Spinal cord (tissue), 10 donors: ENCODE data around the gene IL24. TPM values are rescaled to one million over a fixed set of nuclear protein-coding genes. Genes with fewer than 3 reads are reported as not detected.
"Not testable (repeated sequence)": the region's sequence is repeated elsewhere in the genome, so short reads cannot be mapped to it uniquely, and the experiment has no call there.

Experiments used
- DNase-seq, 6 donors: peaks; one replicate each; pipeline versions ENCODE4 v3.0.0 to v3.0.0-alpha.2; 2013 to 2015; ENCODE audit warnings: low spot score in 6 of 6, low read depth in 4 of 6
- H3K27ac ChIP-seq: one replicate; pipeline ENCODE4 v1.5.1; 2013; ENCODE audit warnings: low read depth, low read length, control low read depth
- H3K27me3 ChIP-seq: one replicate; pipeline ENCODE4 v1.6.1; 2013; ENCODE audit warnings: low read length; ENCODE audit not compliant: control insufficient read depth, insufficient read depth
- H3K36me3 ChIP-seq: one replicate; pipeline ENCODE4 v1.6.1; 2013; ENCODE audit warnings: low read length; ENCODE audit not compliant: control insufficient read depth, insufficient read depth
- H3K4me1 ChIP-seq: one replicate; pipeline ENCODE4 v1.6.1; 2013; ENCODE audit warnings: low read length; ENCODE audit not compliant: control insufficient read depth, insufficient read depth
- H3K4me3 ChIP-seq: one replicate; pipeline ENCODE4 v1.5.1; 2013; ENCODE audit warnings: low read depth, low read length, control low read depth
- H3K9me3 ChIP-seq: one replicate; pipeline ENCODE4 v1.6.1; 2013; ENCODE audit warnings: low read length; ENCODE audit not compliant: control insufficient read depth, insufficient read depth
- WGBS: methylation state at CpG from one replicate; pipeline ENCODE4 v1.1.5; 2013; ENCODE audit warnings: missing lambda C conversion rate; ENCODE audit not compliant: insufficient coverage; 5-methylcytosine and 5-hydroxymethylcytosine counted together
- polyA plus RNA-seq, 2 donors: library from polyadenylated mRNA; unstranded; fragments of 120-200 nt; gene quantifications; one replicate each; pipeline ENCODE4 v1.2.1, GENCODE V29; 2013; ENCODE audit not compliant: insufficient read length in 2 of 2
- total RNA-seq, 2 donors: library from RNA; depleted of rRNA in 1 of 2; stranded (reverse); fragments of 120-200 nt in 1 of 2; fragments of >200 nt in 1 of 2; gene quantifications; one replicate each; pipeline versions ENCODE4 v1.2.3 to v1.2.4, GENCODE V29; 2013 to 2014
- donor health status: healthy.

The IL24 gene
- total and polyA plus RNA-seq, 4 donors = 0.29 to 0.52 TPM; not detected in 2

DNA sequence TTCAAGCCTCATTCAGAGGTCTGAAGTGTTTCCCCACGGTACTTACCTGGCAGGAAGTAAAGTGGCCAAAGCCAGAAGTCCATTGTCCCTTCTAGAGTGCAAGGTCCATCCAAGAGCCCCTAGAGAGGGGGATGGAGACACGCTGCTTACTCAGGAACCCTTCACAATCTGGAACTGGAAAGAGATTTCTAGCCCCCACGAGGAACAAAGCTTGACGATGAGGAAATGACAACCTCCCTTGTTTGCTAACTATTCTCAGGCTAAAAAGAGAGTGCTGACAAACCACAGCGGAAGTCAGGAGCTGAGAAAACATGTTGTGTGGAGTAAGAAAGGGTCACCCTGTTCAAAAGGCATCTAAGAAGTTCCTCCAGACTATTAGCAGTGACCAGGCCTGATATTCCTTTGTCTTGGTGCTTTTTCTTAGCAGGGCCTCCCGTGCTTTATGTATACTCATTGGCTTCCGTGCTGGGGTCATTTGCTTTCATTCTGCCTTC lies 24.6 kb downstream of the IL24 start, which contains the start of gene FCMR:
Gene FCMR (minus strand): TSS at position 170 of the 494 bp plus-strand sequence. CDS start 87 bp downstream, at position 83.
- DNase-seq = no peak
- 53% methylated on average over 4 of the region's 7 CpGs for WGBS
- peak within 1 kb of the TSS; percentile 17 for H3K27ac ChIP-seq
- no peaks in the 10 kb centered on the region for H3K4me1 ChIP-seq
- H3K27me3 ChIP-seq = no peaks in the 10 kb centered on the region
- no peaks in the 10 kb centered on the region for H3K36me3 ChIP-seq
- H3K4me3 ChIP-seq = no peak within 1 kb of the TSS
- H3K9me3 ChIP-seq = no peaks in the 10 kb centered on the region

GRCh38 chr1:206922524-206922923 lies 25.3 kb downstream of the IL24 start:
- WGBS = 88% methylated on average over 1 of the region's 1 CpG

GRCh38 chr1:206923009-206923960 lies 26.0 kb downstream of the IL24 start:
- 80% methylated on average over 9 of the region's 12 CpGs for WGBS

More at GRCh38 chr1:206922524-206922923, 25.3 kb downstream of the IL24 start:
- Histone ChIP-seq H3K4me1 (no peaks in the 10 kb centered on the region), H3K27me3 (no peaks in the 10 kb centered on the region), H3K36me3 (no peaks in the 10 kb centered on the region), H3K27ac (peak overlapping the region; percentile 17), H3K4me3 (no peak overlapping the region), H3K9me3 (no peaks in the 10 kb centered on the region)
- DNase-seq = no peak

GRCh38 chr1:206923961-206924557 lies 26.8 kb downstream of the IL24 start:
- H3K27ac ChIP-seq, H3K9me3 ChIP-seq, H3K27me3 ChIP-seq, H3K36me3 ChIP-seq, H3K4me3 ChIP-seq, DNase-seq, H3K4me1 ChIP-seq: not testable (repeated sequence)
- WGBS = 80% methylated on average over 3 of the region's 4 CpGs

More at GRCh38 chr1:206923009-206923960, 26.0 kb downstream of the IL24 start:
- H3K4me3 ChIP-seq = no peak overlapping the region
- DNase-seq = no peak
- no peak overlapping the region for H3K27ac ChIP-seq
- no peaks in the 10 kb centered on the region for H3K4me1 ChIP-seq
- no peaks in the 10 kb centered on the region for H3K36me3 ChIP-seq
- no peaks in the 10 kb centered on the region for H3K27me3 ChIP-seq
- no peaks in the 10 kb centered on the region for H3K9me3 ChIP-seq

DNA sequence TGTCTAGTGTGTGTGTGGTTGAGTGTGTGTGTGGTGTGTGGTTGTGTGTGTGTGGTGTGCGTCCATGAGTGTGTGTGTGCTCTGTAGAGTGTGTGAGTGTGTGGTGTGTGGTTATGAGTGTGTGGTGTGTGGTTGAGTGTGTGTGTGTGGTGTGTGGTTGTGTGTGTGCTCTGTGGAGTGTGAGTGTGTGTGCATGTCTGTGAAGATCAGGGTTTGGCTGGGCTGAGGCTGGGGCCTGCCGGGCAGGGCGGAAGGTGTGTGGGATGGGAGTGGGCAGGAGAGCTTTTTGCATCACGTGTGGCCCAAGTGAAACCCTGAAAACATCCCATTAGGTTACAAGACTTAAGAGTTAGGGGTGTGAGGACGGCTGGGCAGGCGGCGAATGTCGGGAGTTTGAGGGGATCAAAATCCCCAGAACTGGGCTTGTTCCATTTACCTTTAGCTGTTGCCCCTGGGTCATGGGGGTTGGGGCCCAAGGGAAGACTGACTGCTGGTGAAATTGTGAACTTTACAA lies 27.4 kb downstream of the IL24 start:
- H3K36me3 ChIP-seq = no peaks in the 10 kb centered on the region
- WGBS = 73% methylated on average over 8 of the region's 8 CpGs
- no peaks in the 10 kb centered on the region for H3K9me3 ChIP-seq
- no peaks in the 10 kb centered on the region for H3K4me1 ChIP-seq
- no peak overlapping the region for H3K27ac ChIP-seq
- H3K4me3 ChIP-seq = no peak overlapping the region
- DNase-seq = no peak
- H3K27me3 ChIP-seq = no peaks in the 10 kb centered on the region

DNA sequence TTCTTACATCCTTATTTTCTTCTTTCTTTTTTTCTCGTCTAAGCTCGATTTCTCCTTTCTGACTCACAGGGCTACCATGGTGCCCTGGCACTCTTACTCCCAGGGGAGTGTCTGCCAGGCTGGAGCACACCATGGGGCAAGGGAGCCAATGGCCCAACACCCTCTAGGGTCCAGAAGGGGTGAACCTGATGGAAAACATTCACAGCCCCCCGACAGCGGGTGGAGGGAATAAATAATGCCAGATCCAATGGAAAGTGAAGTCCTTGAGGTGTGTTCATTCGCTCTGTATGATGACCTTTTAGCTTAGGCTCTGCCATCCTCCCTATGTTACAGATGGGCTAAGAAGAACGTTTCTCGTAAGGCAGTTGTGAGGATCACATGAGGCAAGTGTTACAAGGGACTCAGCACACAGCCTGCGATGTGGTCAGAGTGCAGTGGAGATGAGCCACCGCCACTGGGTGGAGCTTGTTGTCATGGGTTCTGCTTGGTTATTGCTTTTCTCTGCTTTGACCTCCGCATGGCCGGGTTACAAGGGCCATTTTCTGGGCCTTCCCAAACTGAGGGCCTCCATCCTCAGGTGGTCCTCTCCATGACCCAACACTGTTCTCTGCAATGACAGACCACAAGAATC lies 28.0 kb downstream of the IL24 start:
- DNase-seq = no peak
- Histone ChIP-seq H3K27ac (no peak overlapping the region), H3K27me3 (no peaks in the 10 kb centered on the region), H3K4me1 (no peaks in the 10 kb centered on the region), H3K36me3 (no peaks in the 10 kb centered on the region), H3K4me3 (no peak overlapping the region), H3K9me3 (no peaks in the 10 kb centered on the region)
- 85% methylated on average over 10 of the region's 11 CpGs for WGBS

DNA sequence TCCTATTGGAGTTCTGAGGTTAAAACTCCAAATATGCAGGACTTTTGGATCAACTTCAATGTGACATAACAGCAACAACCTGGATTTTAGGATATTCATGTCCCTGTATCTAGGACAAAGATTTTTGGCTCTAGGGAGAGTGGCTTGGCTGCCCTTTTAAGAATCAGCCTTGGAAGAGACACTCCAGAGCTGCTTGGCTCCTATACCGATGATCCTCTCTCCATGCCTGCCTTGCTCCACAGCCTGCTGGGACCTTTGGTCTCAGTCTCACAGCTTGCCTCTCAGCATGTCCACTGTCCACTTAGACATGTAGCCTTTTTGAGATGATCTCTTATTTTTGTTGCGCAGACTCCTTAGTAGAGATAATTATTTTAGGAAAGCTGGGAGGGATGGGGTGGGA lies 29.0 kb downstream of the IL24 start:
- Histone ChIP-seq H3K9me3 (no peaks in the 10 kb centered on the region), H3K27ac (no peak overlapping the region), H3K27me3 (no peaks in the 10 kb centered on the region), H3K36me3 (no peaks in the 10 kb centered on the region), H3K4me3 (no peak overlapping the region), H3K4me1 (no peaks in the 10 kb centered on the region)
- DNase-seq = peak in 1 of 6 donors; percentile 38
- WGBS = no CpG with 5 or more reads among the region's 2 CpGs

DNA sequence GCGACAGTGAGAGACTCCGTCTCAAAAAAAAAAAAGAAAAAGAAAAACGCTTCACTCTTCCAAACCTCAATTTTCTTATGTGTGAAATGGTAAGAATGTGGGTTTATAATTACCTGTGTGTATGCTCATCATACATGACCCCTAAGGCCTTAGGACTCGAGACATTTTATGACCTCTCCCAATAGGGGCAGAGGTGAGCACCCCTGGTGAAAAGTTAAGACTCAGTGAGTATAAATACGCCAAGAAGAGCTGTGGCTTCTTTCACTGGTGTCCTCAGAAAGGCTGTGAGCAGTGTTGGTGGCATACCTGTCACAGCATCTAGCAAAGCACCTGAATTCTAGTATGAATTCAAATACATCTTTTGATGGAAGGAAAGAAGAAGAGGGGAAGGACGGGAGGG lies 32.3 kb downstream of the IL24 start:
- WGBS = 80% methylated on average over 1 of the region's 6 CpGs
- H3K9me3 ChIP-seq = no peaks in the 10 kb centered on the region
- H3K4me3 ChIP-seq = no peak overlapping the region
- no peaks in the 10 kb centered on the region for H3K27me3 ChIP-seq
- no peak overlapping the region for H3K27ac ChIP-seq
- no peak for DNase-seq
- H3K36me3 ChIP-seq = no peaks in the 10 kb centered on the region
- no peaks in the 10 kb centered on the region for H3K4me1 ChIP-seq

DNA sequence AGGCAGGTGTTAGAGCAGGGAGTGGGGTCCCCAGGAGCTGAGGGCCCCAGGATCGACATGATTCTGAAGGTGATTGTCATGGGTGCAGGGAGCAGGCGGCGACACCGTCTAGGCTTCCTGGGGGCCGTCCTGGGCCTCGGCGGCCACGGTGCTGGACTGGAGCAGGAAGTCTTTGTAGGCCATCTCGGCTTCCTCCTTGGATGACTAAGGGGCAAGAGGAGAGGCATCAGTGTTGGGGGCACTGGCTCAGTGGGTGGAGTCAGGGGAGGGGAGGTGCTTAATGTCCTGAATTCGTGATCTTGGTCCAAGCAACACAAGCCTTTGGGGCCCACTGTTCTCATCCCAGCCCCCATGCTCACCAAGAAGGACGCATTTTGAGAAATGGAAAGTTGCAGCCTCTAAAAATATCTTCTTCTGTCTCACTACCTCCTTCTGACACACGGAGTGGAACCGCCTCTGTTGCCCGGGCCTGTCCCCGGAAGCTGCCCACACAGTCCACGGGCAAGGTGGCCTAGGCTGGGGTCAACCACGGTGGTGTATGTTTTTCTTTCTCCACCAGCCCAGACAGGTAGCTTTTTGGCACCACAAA lies 33.1 kb downstream of the IL24 start:
- no peak for DNase-seq
- no peaks in the 10 kb centered on the region for H3K36me3 ChIP-seq
- no peak overlapping the region for H3K4me3 ChIP-seq
- 92% methylated on average over 14 of the region's 17 CpGs for WGBS
- no peak overlapping the region for H3K27ac ChIP-seq
- H3K4me1 ChIP-seq = no peaks in the 10 kb centered on the region
- no peaks in the 10 kb centered on the region for H3K27me3 ChIP-seq
- no peaks in the 10 kb centered on the region for H3K9me3 ChIP-seq
